ENCODE measurements around the gene COG8. TPM values are rescaled to one million over a fixed set of nuclear protein-coding genes. Genes with fewer than 3 reads are reported as not detected.

COG8 gene
- total and polyA plus RNA-seq, 10 of the 15 experiments (the other 5 are each of a cell fraction or from before 2014, with no cell fraction given) = 2.8 to 39.6 (median 23.8) TPM

- intact Hi-C loops (cut with micrococcal nuclease; ENCODE audit: unreplicated experiment) (no loop called here), in situ Hi-C loops (cut with MboI) (no loop called here)
- ChIA-PET SMC1A (ENCODE audit: uncharacterized antibody, unreplicated experiment) (no interaction called here), RAD21 (ENCODE audit: unreplicated experiment) (no interaction called here), CTCF (no interaction called here), POLR2A (no interaction called here)
- no peaks in the 10 kb centered on the region for H3K9me3 ChIP-seq (replicated peaks; ENCODE audit: control insufficient read depth, insufficient read depth, low read length)
- no peak overlapping the region for H3K9ac ChIP-seq (ENCODE audit: control insufficient read depth, insufficient read depth, low read length)
- no TSS peak for BruUV-seq (replicated peaks)
- no peaks in the 10 kb centered on the region for H4K20me1 ChIP-seq (ENCODE audit: control insufficient read depth, insufficient read depth)
- no peak overlapping the region for H2AFZ ChIP-seq (ENCODE audit: control insufficient read depth, low read depth, low read length)
- no peak for FAIRE-seq
- no peaks in the 10 kb centered on the region; the same call in 1 of the 2 replicates for H3K4me1 ChIP-seq (ENCODE audit: control insufficient read depth, insufficient read depth, low read length)
- H3K36me3 ChIP-seq (ENCODE audit: control insufficient read depth in 2 of 2, insufficient read depth in 2 of 2, low read length in 1 of 2) = peaks cover 29 to 52% of the 10 kb centered on the region in 2 experiments
- TF ChIP-seq TBL1XR1 (IDR thresholded peaks at IDR 0.05; ENCODE audit: low read depth, low read length) (no peak), CBX3 (IDR thresholded peaks at IDR 0.05; ENCODE audit: borderline replicate concordance, low read depth) (no peak), IRF5 (IDR thresholded peaks at IDR 0.05; ENCODE audit: borderline replicate concordance) (no peak), CBX5 (IDR thresholded peaks at IDR 0.05; ENCODE audit: low read depth) (no peak), E2F4 (IDR thresholded peaks at IDR 0.05; ENCODE audit: low read depth, low read length) (no peak), RAD51 (IDR thresholded peaks at IDR 0.05) (no peak)
- no peak for DNase-seq (ENCODE audit: low read depth, low spot score)
- no peak overlapping the region for H3K27ac ChIP-seq (ENCODE audit: control insufficient read depth, insufficient read depth)
- H3K27me3 ChIP-seq (replicated peaks in 1 of 2; ENCODE audit: control insufficient read depth in 2 of 2, insufficient read depth in 2 of 2, low read length in 1 of 2) = no peaks in the 10 kb centered on the region
- H3K4me3 ChIP-seq = no peak overlapping the region
- peaks cover 14% of the 10 kb centered on the region for H3K79me2 ChIP-seq (ENCODE audit: control insufficient read depth, insufficient read depth, low read length)
- no peak for ATAC-seq
- no peak overlapping the region for H3K4me2 ChIP-seq (ENCODE audit: control insufficient read depth, insufficient read depth)
- WGBS (ENCODE audit: insufficient coverage, insufficient replicate concordance, low lambda C conversion rate, missing lambda C conversion rate) = 94% methylated on average over 13 of the region's 13 CpGs
Measured at GRCh38 chr16:69320740-69321073, 18.7 kb downstream of the COG8 start.
